Psoas muscle (tissue), 8 donors: ENCODE data around the gene CPNE7. TPM values are rescaled to one million over a fixed set of nuclear protein-coding genes. Genes with fewer than 3 reads are reported as not detected.
"Not testable (repeated sequence)": the region's sequence is repeated elsewhere in the genome, so short reads cannot be mapped to it uniquely, and the experiment has no call there.

Experiments used
- ATAC-seq, 4 donors: fragments of 200-7000 bp; cut with Tn5 transposase; one replicate each; pipeline ENCODE4 v1.9.1; 2020; ENCODE audit warnings: moderate library complexity in 3 of 4, mild to moderate bottlenecking in 2 of 4
- DNase-seq, 2 donors: peaks; one replicate each; pipeline ENCODE4 v3.0.0-alpha.2; 2020
- H3K27ac ChIP-seq: fragments of 200-600 bp; one replicate; pipeline ENCODE4 v1.8.0; 2022
- H3K27me3 ChIP-seq, 3 donors: fragments of 200-600 bp in 1 of 3; one replicate each; pipeline versions ENCODE4 v1.6.1 to v1.8.0; 2013 to 2022; ENCODE audit warnings: low read length in 2 of 3, mild to moderate bottlenecking in 2 of 3, moderate library complexity in 1 of 3; ENCODE audit not compliant: insufficient read depth in 3 of 3
- H3K36me3 ChIP-seq, 2 donors: fragments of 200-600 bp in 1 of 2; one replicate each; pipeline versions ENCODE4 v1.6.1 to v1.8.0; 2013 to 2022; ENCODE audit warnings: low read depth in 1 of 2, mild to moderate bottlenecking in 1 of 2, moderate library complexity in 1 of 2; ENCODE audit not compliant: insufficient read depth in 1 of 2
- H3K4me1 ChIP-seq: fragments of 200-600 bp; one replicate; pipeline ENCODE4 v1.8.0; 2022
- H3K4me3 ChIP-seq: fragments of 200-600 bp; one replicate; pipeline ENCODE4 v1.8.0; 2022; ENCODE audit warnings: mild to moderate bottlenecking
- H3K9me3 ChIP-seq: fragments of 200-600 bp; one replicate; pipeline ENCODE4 v1.8.0; 2022
- WGBS, 3 donors: extraction: QIAGEN DNeasy Blood & Tissue Kit; methylation state at CpG; one replicate each; pipeline versions ENCODE4 v1.1.6 to v1.1.7; 2013; 5-methylcytosine and 5-hydroxymethylcytosine counted together
- intact Hi-C, 2 donors: fragments of 100-400 bp; cut with DNase I; formaldehyde crosslinking; loops; one replicate each; pipeline versions ENCODE4 v1.11.0 to v1.14.2; 2022
- polyA plus RNA-seq, 3 donors: library from polyadenylated mRNA; stranded (reverse); fragments of 200-250 nt; gene quantifications; one replicate each; pipeline ENCODE4 v1.2.3, GENCODE V29; 2013
- total RNA-seq, 4 donors: library from RNA; stranded (reverse); fragmentation: NEBNext Ultra II Directional in 2 of 4; extraction: Animal tissue kit (Norgen Biotek cat#: 25700) in 2 of 4; gene quantifications; one replicate each; pipeline versions ENCODE4 v1.2.1 to v1.2.4, GENCODE V29; 2021 to 2023
- TF ChIP-seq, protein P1 (sequence below): fragments of 200-600 bp; IDR thresholded peaks from one replicate; pipeline ENCODE4 v1.8.0; 2022; ENCODE audit warnings: antibody characterized with exemption
- donor health status: healthy with polysubstance abuse.
- donor health status: DM: no; HTN: no; CAD: no; lungs with moderate emphysema.
- donor health status: Bipolar disorder and iron deficiency.
- donor health status: healthy.
- donor health status: DM: yes; HTN: yes; CAD: no.
- donor health status: DM: no; HTN: no; CAD: no.
- donor health status: DM: no; HTN: no; CAD: no.
- donor health status: DM: yes; HTN: yes; CAD: no.

The CPNE7 gene
- total and polyA plus RNA-seq, 7 donors: 0.08 to 0.21 TPM; not detected in 5

DNA sequence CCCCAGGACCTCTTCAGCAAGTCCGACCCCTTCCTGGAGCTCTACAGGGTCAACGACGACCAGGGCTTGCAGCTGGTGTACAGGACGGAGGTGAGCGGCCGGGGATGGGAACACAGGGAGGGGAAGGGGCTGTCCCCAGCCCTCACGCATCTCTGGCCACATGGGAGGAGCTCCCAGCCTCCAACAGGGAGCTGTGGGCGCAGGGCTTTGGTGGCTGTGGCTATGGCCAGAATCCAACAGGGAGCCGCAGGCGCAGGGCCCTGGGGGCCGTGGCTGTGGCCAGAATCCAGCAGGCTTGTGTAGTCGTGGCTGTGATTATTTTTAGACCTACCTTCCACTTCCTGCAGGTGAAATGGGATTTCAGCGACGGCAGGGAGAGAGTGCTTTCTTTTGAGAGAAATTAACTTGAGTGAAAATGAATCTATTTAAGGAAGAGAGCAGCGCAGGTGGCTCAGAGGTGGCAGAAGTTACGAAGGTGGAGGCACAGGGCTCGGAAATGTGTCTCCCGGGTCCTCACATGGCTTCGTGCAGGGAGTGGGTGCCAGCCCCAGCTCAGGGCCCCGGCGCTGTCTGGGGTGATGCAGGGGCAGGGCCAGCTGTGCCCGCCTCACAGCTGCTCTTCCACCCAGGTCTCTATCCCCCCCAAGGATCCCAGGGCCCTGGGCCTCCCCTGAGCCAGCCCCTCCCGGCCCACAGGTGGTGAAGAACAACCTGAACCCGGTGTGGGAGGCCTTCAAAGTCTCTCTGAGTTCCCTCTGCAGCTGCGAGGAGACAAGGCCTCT, 9.4 kb downstream of the CPNE7 start:
- ATAC-seq: peak in 1 of 4 donors; percentile 8
- H3K4me3 ChIP-seq: no peak overlapping the region
- 49 to 60% (median 54%) methylated on average over 22 to 25 of the region's 25 CpGs for WGBS, 3 donors
- intact Hi-C loops: no loop called here
- H3K36me3 ChIP-seq: no peaks in the 10 kb centered on the region
- TF ChIP-seq, protein P1, sequence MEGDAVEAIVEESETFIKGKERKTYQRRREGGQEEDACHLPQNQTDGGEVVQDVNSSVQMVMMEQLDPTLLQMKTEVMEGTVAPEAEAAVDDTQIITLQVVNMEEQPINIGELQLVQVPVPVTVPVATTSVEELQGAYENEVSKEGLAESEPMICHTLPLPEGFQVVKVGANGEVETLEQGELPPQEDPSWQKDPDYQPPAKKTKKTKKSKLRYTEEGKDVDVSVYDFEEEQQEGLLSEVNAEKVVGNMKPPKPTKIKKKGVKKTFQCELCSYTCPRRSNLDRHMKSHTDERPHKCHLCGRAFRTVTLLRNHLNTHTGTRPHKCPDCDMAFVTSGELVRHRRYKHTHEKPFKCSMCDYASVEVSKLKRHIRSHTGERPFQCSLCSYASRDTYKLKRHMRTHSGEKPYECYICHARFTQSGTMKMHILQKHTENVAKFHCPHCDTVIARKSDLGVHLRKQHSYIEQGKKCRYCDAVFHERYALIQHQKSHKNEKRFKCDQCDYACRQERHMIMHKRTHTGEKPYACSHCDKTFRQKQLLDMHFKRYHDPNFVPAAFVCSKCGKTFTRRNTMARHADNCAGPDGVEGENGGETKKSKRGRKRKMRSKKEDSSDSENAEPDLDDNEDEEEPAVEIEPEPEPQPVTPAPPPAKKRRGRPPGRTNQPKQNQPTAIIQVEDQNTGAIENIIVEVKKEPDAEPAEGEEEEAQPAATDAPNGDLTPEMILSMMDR: no peak
- no peak for DNase-seq
- H3K27me3 ChIP-seq: peaks cover 0 to 4% (median 3%) of the 10 kb centered on the region in 3 donors
- H3K27ac ChIP-seq: no peak overlapping the region
- no peaks in the 10 kb centered on the region for H3K4me1 ChIP-seq
- H3K9me3 ChIP-seq: no peaks in the 10 kb centered on the region

DNA sequence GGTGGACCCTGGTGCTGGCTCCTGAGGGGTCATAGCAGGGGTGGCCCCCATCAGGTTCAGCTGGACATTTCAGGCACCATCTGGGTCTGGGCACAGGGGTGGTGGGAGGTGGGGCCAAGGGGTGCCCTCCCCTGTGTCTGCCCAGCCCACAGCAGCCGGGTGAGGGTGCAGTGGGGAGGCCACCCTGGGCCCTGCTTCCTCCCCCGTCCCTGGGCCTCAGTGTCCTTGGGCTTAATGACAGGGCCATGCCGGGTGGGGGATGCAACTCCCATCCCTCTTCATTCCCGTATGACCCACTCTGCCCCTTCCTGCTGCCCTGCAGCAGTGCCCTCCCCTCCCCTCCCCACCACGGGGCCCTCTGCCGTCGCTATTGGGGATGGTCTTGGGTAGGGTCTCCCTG, 10.7 kb downstream of the CPNE7 start:
- WGBS, 3 donors: 67 to 88% (median 84%) methylated on average over 4 to 7 of the region's 7 CpGs
- ATAC-seq (no peak), DNase-seq (no peak)
- Histone ChIP-seq H3K27me3 (peaks cover 0 to 4% (median 2%) of the 10 kb centered on the region in 3 donors), H3K27ac (no peak overlapping the region), H3K9me3 (no peaks in the 10 kb centered on the region), H3K4me3 (no peak overlapping the region), H3K36me3 (no peaks in the 10 kb centered on the region), H3K4me1 (no peaks in the 10 kb centered on the region)
- TF ChIP-seq, protein P1: no peak
- intact Hi-C loops: no loop called here

DNA sequence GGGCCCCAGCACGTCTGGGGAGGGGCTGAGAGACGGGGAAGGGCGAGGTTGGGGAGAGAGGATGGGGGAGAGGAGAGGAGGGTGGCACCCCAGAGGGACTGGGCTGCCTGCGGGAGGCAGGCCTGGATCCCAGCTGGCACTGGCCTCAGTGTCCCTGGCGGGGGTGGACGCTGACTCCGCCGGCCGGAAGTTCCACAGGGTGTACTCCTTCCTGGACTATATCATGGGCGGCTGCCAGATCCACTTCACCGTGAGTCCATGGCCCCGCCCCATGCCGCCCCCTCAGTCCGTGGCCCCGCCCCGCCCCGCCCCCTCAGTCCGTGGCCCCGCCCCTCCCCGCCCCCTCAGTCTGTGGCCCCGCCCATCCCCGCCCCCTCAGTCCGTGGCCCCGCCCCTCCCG, 11.3 kb downstream of the CPNE7 start:
- Histone ChIP-seq H3K36me3 (no peaks in the 10 kb centered on the region), H3K4me3 (no peak overlapping the region), H3K4me1 (no peaks in the 10 kb centered on the region), H3K27me3 (peaks cover 0 to 4% (median 2%) of the 10 kb centered on the region in 3 donors), H3K27ac (no peak overlapping the region), H3K9me3 (no peaks in the 10 kb centered on the region)
- no peak for DNase-seq
- 69 to 79% (median 76%) methylated on average over 5 to 20 of the region's 25 CpGs for WGBS, 3 donors
- intact Hi-C loops: no loop called here
- ATAC-seq: no peak
- TF ChIP-seq, protein P1: no peak

DNA sequence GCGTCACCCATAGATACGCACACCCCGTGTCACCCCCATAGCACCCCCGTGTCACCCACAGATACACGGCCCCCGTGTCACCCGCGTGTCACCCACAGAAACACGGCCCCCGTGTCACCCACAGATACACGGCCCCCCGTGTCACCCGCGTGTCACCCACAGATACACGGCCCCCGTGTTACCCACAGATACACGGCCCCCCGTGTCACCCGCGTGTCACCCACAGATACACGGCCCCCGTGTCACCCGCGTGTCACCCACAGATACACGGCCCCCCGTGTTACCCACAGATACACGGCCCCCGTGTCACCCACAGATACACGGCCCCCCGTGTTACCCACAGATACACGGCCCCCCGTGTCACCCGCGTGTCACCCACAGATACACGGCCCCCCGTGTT, 12.1 kb downstream of the CPNE7 start:
- H3K27me3 ChIP-seq, ATAC-seq, H3K4me1 ChIP-seq, H3K4me3 ChIP-seq, intact Hi-C loops, DNase-seq, H3K9me3 ChIP-seq, H3K36me3 ChIP-seq, H3K27ac ChIP-seq: not testable (repeated sequence)
- WGBS, 3 donors: 95 to 100% (median 97%) methylated on average over 8 to 21 of the region's 36 CpGs

DNA sequence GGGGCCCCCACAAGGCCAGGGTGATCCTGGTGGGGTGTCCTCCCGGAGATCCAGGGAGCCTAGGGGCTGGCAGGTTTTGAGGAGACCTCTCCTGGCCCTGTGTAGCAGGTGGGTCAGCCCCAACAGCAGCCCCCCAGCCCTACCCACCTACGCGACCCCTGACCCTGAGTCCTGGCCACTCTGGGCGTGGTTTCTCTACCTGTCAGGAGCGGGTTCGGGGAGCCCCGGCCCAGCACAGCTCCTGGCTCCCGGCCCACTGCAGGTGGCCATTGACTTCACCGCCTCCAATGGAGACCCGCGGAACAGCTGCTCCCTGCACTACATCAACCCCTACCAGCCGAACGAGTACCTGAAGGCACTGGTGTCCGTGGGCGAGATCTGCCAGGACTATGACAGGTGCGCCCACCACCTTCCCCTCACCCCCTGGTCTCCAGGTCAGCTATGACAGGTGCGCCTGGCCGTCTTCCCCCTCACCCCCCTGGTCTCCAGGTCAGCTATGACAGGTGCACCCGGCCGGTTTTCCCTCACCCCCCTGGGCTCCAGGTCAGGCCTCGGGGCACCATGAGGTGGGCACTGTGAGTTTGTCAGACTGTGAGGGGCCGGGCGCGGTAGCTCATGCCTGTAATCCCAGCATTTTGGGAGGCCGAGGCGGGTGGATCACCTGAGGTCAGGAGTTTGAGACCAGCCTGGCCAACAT, 13.0 kb downstream of the CPNE7 start:
- intact Hi-C loops: no loop called here
- no peak overlapping the region for H3K4me3 ChIP-seq
- H3K4me1 ChIP-seq: no peaks in the 10 kb centered on the region
- H3K9me3 ChIP-seq: no peaks in the 10 kb centered on the region
- peaks cover 0 to 4% (median 2%) of the 10 kb centered on the region in 3 donors for H3K27me3 ChIP-seq
- H3K27ac ChIP-seq: no peak overlapping the region
- 84 to 93% (median 91%) methylated on average over 25 to 26 of the region's 26 CpGs for WGBS, 3 donors
- no peaks in the 10 kb centered on the region for H3K36me3 ChIP-seq
- DNase-seq: no peak
- TF ChIP-seq, protein P1: no peak
- ATAC-seq: no peak
